ENCODE measurements around the gene RAD18. TPM values are rescaled to one million over a fixed set of nuclear protein-coding genes. Genes with fewer than 3 reads are reported as not detected.

Gene RAD18
- total RNA-seq, 4 donors from 2014 or later, result 2.5 to 11.0 (median 7.1) TPM

- H3K4me1 ChIP-seq, result no peaks in the 10 kb centered on the region
- intact Hi-C loops (cut with DNase I), result no loop called here
- no peak overlapping the region for H3K27ac ChIP-seq
- TF ChIP-seq, protein P1, sequence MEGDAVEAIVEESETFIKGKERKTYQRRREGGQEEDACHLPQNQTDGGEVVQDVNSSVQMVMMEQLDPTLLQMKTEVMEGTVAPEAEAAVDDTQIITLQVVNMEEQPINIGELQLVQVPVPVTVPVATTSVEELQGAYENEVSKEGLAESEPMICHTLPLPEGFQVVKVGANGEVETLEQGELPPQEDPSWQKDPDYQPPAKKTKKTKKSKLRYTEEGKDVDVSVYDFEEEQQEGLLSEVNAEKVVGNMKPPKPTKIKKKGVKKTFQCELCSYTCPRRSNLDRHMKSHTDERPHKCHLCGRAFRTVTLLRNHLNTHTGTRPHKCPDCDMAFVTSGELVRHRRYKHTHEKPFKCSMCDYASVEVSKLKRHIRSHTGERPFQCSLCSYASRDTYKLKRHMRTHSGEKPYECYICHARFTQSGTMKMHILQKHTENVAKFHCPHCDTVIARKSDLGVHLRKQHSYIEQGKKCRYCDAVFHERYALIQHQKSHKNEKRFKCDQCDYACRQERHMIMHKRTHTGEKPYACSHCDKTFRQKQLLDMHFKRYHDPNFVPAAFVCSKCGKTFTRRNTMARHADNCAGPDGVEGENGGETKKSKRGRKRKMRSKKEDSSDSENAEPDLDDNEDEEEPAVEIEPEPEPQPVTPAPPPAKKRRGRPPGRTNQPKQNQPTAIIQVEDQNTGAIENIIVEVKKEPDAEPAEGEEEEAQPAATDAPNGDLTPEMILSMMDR (IDR thresholded peaks at IDR 0.05), result no peak
- TF ChIP-seq POLR2A (IDR thresholded peaks at IDR 0.05), result no peak
- H3K9me3 ChIP-seq, result no peaks in the 10 kb centered on the region
- 94 to 97% methylated on average over 5 of the region's 5 CpGs for WGBS, 2 donors
- H3K4me3 ChIP-seq, result no peak overlapping the region
- DNase-seq, result no peak
- no peaks in the 10 kb centered on the region for H3K27me3 ChIP-seq
- H3K36me3 ChIP-seq, result peaks cover 0 to 19% (median 0%) of the 10 kb centered on the region in 3 donors
These were observed 89.5 kb downstream of the RAD18 start for GRCh38 chr3:8873740-8874139.

- intact Hi-C loops (cut with DNase I), result no loop called here
- DNase-seq, result no peak
- WGBS, 2 donors, result 80 to 96% methylated on average over 1 of the region's 1 CpG
- H3K4me1 ChIP-seq, result no peaks in the 10 kb centered on the region
- no peaks in the 10 kb centered on the region for H3K9me3 ChIP-seq
- no peak overlapping the region for H3K4me3 ChIP-seq
- H3K36me3 ChIP-seq, result peaks cover 0 to 11% (median 0%) of the 10 kb centered on the region in 3 donors
- H3K27me3 ChIP-seq, result no peaks in the 10 kb centered on the region
- no peak for TF ChIP-seq POLR2A (IDR thresholded peaks at IDR 0.05)
- TF ChIP-seq, protein P1 (IDR thresholded peaks at IDR 0.05), result no peak
- H3K27ac ChIP-seq, result no peak overlapping the region
These were observed 91.0 kb downstream of the RAD18 start for GRCh38 chr3:8872261-8872660.

- Histone ChIP-seq H3K27ac (no peak overlapping the region), H3K27me3 (no peaks in the 10 kb centered on the region), H3K4me1 (no peaks in the 10 kb centered on the region), H3K4me3 (no peak overlapping the region), H3K36me3 (peaks cover 0 to 1% (median 0%) of the 10 kb centered on the region in 3 donors), H3K9me3 (no peaks in the 10 kb centered on the region)
- intact Hi-C loops (cut with DNase I), result no loop called here
- no peak for TF ChIP-seq POLR2A (IDR thresholded peaks at IDR 0.05)
- TF ChIP-seq, protein P1 (IDR thresholded peaks at IDR 0.05), result no peak
- no peak for DNase-seq
- WGBS, 2 donors, result 94% methylated on average over 3 of the region's 3 CpGs
These were observed 92.0 kb downstream of the RAD18 start for GRCh38 chr3:8871306-8871705.

DNA sequence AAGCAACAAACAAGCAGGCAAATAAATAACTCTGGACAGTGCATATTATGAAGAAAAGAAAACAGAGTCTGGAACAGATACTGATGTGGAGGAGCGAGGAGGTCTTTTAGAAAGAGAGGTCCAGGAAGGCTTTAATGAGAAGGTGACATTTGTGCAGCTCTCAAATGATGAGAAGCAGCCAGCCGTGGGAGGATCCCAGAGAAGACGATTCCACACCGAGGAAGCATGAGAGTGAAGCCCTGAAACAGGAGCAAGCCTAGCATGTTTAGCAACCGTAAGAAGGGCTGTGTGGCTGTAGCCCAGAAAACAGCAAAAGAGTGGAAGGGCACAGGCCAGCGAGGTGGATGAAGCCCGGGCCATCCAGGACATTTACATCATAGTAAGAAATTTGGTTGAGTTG, 93.1 kb downstream of the RAD18 start:
- H3K9me3 ChIP-seq, result no peaks in the 10 kb centered on the region
- no peak overlapping the region for H3K4me3 ChIP-seq
- H3K27me3 ChIP-seq, result no peaks in the 10 kb centered on the region
- TF ChIP-seq POLR2A (IDR thresholded peaks at IDR 0.05), result no peak
- TF ChIP-seq, protein P1 (IDR thresholded peaks at IDR 0.05), result no peak
- H3K27ac ChIP-seq, result no peak overlapping the region
- DNase-seq, result no peak
- intact Hi-C loops (cut with DNase I), result no loop called here
- H3K36me3 ChIP-seq, result no peaks in the 10 kb centered on the region
- 89 to 92% methylated on average over 7 of the region's 7 CpGs for WGBS, 2 donors
- H3K4me1 ChIP-seq, result no peaks in the 10 kb centered on the region

- no peaks in the 10 kb centered on the region for H3K36me3 ChIP-seq
- no peak for DNase-seq
- H3K27me3 ChIP-seq, result no peaks in the 10 kb centered on the region
- 36 to 40% methylated on average over 2 of the region's 2 CpGs for WGBS, 2 donors
- H3K4me1 ChIP-seq, result no peaks in the 10 kb centered on the region
- H3K4me3 ChIP-seq, result no peak overlapping the region
- H3K9me3 ChIP-seq, result no peaks in the 10 kb centered on the region
- intact Hi-C loops (cut with DNase I), result no loop called here
- H3K27ac ChIP-seq, result no peak overlapping the region
- TF ChIP-seq, protein P1 (IDR thresholded peaks at IDR 0.05), result no peak
- no peak for TF ChIP-seq POLR2A (IDR thresholded peaks at IDR 0.05)
These were observed 93.7 kb downstream of the RAD18 start for GRCh38 chr3:8869613-8870012.
